Measurements from ENCODE around the gene S100P. TPM values are rescaled to one million over a fixed set of nuclear protein-coding genes. Genes with fewer than 3 reads are reported as not detected.

Gene S100P
- total RNA-seq, 1 experiment from 2014 or later: not detected

DNA sequence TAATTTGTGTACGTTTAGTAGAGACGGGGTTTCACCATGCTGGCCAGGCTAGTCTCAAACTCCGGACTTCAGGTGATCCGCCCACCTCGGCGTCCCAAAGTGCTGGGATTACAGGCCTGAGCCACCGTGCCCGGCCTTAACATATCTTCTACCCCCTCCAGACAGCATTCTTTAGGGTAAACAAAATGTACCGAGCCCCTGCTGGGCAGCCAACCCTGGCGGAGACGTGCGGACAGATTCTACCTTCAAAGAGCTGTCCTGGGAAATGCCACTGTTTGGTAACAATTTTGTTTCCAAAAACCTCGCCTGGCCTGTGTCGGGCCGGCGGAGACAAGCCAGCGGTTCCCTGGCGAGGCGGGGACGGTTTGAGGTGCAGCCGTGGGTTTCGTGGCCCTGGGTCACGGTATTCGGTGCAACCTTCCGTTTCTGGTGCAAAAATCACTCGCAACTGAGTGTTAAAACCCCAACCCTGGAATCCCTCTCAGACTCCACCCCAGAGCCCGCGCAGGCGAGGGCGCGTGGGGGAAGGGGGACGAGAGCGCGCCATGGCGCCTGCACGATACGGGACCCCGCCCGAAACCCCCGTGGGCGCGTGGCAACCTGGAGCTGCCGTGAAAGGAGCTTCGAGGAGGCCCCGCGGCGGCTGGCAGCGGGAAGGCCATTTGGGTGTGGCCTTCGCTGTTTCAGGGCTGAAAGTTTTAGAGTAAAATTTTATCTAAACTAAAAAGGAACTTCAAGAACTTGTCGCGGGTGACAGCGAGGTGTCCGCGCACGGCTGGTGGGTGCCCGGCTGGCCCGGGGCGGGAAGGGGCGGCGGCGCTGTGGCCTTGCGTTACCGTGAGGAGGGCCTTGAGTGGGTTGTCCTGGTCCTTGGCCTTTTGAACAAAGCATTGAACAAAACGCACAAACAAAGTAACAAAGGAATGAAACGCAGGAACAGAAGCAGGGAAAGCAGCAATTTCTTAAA, 36.2 kb upstream of the S100P start:
- Histone ChIP-seq H3K9ac (ENCODE audit: low read length) (no peak overlapping the region), H3K4me2 (ENCODE audit: low read depth, low read length, poor library complexity, severe bottlenecking) (no peak overlapping the region), H2AFZ (ENCODE audit: low read length) (no peak overlapping the region), H4K20me1 (ENCODE audit: insufficient read depth, low read depth, low read length) (no peaks in the 10 kb centered on the region), H3K27ac (ENCODE audit: low read length) (no peak overlapping the region), H3K4me1 (ENCODE audit: low read length) (no peaks in the 10 kb centered on the region), H3K4me3 (ENCODE audit: low read length) (no peak overlapping the region), H3K79me2 (ENCODE audit: low read length) (no peaks in the 10 kb centered on the region), H3K36me3 (ENCODE audit: insufficient read depth, low read length) (no peaks in the 10 kb centered on the region), H3K9me2 (replicated peaks; ENCODE audit: insufficient read depth, low read length) (no peaks in the 10 kb centered on the region), H3K9me3 (ENCODE audit: low read length) (no peaks in the 10 kb centered on the region), H3K27me3 (ENCODE audit: low read length) (no peaks in the 10 kb centered on the region)
- no peak for DNase-seq

DNA sequence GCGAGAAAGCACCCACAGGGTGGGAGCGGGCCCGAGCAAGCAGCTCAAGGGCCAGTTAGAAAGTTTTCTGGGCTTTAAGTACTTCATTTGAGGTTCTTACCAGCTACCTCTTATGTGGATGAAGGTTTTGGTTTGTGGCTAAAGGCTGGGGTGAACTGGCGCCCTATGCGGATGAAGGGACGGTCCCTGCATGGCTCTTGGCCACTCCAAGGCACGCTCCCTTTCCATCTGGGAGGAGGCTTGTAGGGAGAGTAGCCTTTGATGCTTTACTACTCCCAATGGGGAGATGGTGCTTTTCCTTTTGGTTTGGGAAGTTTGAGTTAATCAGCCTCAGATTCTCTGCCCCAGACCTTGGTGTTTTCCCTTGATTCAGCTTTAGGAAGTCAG, 35.5 kb upstream of the S100P start:
- no peak overlapping the region for H3K4me3 ChIP-seq (ENCODE audit: low read length)
- H3K4me2 ChIP-seq (ENCODE audit: low read depth, low read length, poor library complexity, severe bottlenecking): no peak overlapping the region
- H3K27ac ChIP-seq (ENCODE audit: low read length): no peak overlapping the region
- H4K20me1 ChIP-seq (ENCODE audit: insufficient read depth, low read depth, low read length): no peaks in the 10 kb centered on the region
- H3K79me2 ChIP-seq (ENCODE audit: low read length): no peaks in the 10 kb centered on the region
- H3K9ac ChIP-seq (ENCODE audit: low read length): no peak overlapping the region
- DNase-seq: no peak
- no peak overlapping the region for H2AFZ ChIP-seq (ENCODE audit: low read length)
- no peaks in the 10 kb centered on the region for H3K9me3 ChIP-seq (ENCODE audit: low read length)
- no peaks in the 10 kb centered on the region for H3K27me3 ChIP-seq (ENCODE audit: low read length)
- H3K4me1 ChIP-seq (ENCODE audit: low read length): no peaks in the 10 kb centered on the region
- H3K9me2 ChIP-seq (replicated peaks; ENCODE audit: insufficient read depth, low read length): no peaks in the 10 kb centered on the region
- H3K36me3 ChIP-seq (ENCODE audit: insufficient read depth, low read length): no peaks in the 10 kb centered on the region

DNA sequence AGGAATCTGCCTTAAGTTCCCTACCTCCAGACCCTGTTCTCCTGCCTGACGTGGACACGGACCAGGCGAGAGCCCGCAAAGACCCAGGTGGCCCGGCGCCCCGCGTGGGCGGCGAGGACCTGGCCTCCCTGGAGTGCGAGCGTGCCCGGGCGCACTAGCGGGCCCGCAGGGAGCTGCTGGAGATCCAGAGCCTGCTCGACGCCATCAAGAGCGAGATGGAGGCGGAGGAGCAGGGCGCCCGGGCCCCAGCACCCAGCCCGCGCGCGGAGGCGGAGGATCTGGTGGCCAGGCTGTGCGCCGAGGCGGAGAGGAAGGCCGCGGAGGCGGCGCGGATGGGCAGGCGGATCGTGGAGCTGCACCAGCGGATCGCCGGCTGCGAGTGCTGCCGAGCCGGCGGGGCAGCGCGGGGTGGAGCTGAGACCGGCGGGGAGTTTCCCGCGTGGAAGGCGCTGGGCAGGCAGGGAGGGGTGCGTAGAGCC, 35.0 kb upstream of the S100P start:
- Histone ChIP-seq H3K4me2 (ENCODE audit: low read depth, low read length, poor library complexity, severe bottlenecking) (no peak overlapping the region), H3K9me2 (replicated peaks; ENCODE audit: insufficient read depth, low read length) (no peaks in the 10 kb centered on the region), H3K4me3 (ENCODE audit: low read length) (no peak overlapping the region), H4K20me1 (ENCODE audit: insufficient read depth, low read depth, low read length) (no peaks in the 10 kb centered on the region), H3K9me3 (ENCODE audit: low read length) (no peaks in the 10 kb centered on the region), H3K79me2 (ENCODE audit: low read length) (no peaks in the 10 kb centered on the region), H3K4me1 (ENCODE audit: low read length) (no peaks in the 10 kb centered on the region), H3K27me3 (ENCODE audit: low read length) (no peaks in the 10 kb centered on the region), H3K9ac (ENCODE audit: low read length) (no peak overlapping the region), H3K36me3 (ENCODE audit: insufficient read depth, low read length) (no peaks in the 10 kb centered on the region), H2AFZ (ENCODE audit: low read length) (no peak overlapping the region), H3K27ac (ENCODE audit: low read length) (no peak overlapping the region)
- DNase-seq: no peak

DNA sequence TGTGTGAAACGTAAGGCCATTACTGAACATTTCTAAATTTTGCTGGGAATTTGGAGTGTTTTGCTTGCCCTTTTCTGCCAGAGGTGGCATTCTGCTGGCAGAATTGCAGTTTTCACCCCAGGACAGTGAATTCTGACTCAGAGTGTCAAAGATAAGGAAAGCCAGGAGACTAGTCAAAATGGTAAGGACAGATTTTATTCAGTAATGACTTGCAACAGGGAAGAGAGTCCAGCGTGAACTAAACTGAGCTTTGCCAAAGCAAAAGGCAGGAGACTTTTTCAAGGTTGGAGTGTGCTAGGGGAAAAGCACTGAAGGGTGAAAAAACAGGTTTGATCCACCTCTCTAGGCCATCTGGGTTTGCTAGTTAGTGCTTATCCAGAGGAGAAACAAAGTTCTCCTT, 33.8 kb upstream of the S100P start:
- H3K9me3 ChIP-seq (ENCODE audit: low read length): no peaks in the 10 kb centered on the region
- no peak overlapping the region for H3K9ac ChIP-seq (ENCODE audit: low read length)
- no peaks in the 10 kb centered on the region for H3K4me1 ChIP-seq (ENCODE audit: low read length)
- no peaks in the 10 kb centered on the region for H4K20me1 ChIP-seq (ENCODE audit: insufficient read depth, low read depth, low read length)
- no peak for DNase-seq
- no peak overlapping the region for H3K27ac ChIP-seq (ENCODE audit: low read length)
- no peak overlapping the region for H3K4me2 ChIP-seq (ENCODE audit: low read depth, low read length, poor library complexity, severe bottlenecking)
- H3K79me2 ChIP-seq (ENCODE audit: low read length): no peaks in the 10 kb centered on the region
- H3K4me3 ChIP-seq (ENCODE audit: low read length): no peak overlapping the region
- H3K36me3 ChIP-seq (ENCODE audit: insufficient read depth, low read length): no peaks in the 10 kb centered on the region
- H3K9me2 ChIP-seq (replicated peaks; ENCODE audit: insufficient read depth, low read length): no peaks in the 10 kb centered on the region
- no peaks in the 10 kb centered on the region for H3K27me3 ChIP-seq (ENCODE audit: low read length)
- no peak overlapping the region for H2AFZ ChIP-seq (ENCODE audit: low read length)

DNA sequence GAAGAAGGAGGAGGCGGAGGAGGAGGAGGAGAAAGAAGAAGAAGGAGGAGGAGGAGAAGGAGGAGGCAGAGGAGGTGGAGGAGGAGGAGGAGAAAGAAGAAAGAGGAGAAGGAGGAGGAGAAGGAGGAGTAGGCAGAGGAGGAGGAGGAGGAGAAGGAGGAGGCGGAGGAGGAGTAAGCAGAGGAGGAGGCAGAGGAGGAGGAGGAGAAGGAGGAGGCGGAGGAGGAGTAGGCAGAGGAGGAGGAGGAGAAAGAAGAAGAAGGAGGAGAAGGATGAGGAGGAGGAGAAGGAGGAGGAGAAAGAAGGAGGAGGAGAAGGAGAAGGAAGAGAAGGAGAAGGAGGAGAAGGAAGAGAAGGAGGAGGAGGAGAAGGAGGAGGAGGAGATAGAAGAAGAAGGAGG, 33.2 kb upstream of the S100P start:
- no peak overlapping the region for H3K4me2 ChIP-seq (ENCODE audit: low read depth, low read length, poor library complexity, severe bottlenecking)
- no peaks in the 10 kb centered on the region for H4K20me1 ChIP-seq (ENCODE audit: insufficient read depth, low read depth, low read length)
- no peak overlapping the region for H2AFZ ChIP-seq (ENCODE audit: low read length)
- no peaks in the 10 kb centered on the region for H3K4me1 ChIP-seq (ENCODE audit: low read length)
- no peak overlapping the region for H3K27ac ChIP-seq (ENCODE audit: low read length)
- no peaks in the 10 kb centered on the region for H3K9me3 ChIP-seq (ENCODE audit: low read length)
- H3K9me2 ChIP-seq (replicated peaks; ENCODE audit: insufficient read depth, low read length): no peaks in the 10 kb centered on the region
- no peaks in the 10 kb centered on the region for H3K27me3 ChIP-seq (ENCODE audit: low read length)
- H3K9ac ChIP-seq (ENCODE audit: low read length): no peak overlapping the region
- no peaks in the 10 kb centered on the region for H3K79me2 ChIP-seq (ENCODE audit: low read length)
- H3K4me3 ChIP-seq (ENCODE audit: low read length): no peak overlapping the region
- DNase-seq: no peak
- no peaks in the 10 kb centered on the region for H3K36me3 ChIP-seq (ENCODE audit: insufficient read depth, low read length)

DNA sequence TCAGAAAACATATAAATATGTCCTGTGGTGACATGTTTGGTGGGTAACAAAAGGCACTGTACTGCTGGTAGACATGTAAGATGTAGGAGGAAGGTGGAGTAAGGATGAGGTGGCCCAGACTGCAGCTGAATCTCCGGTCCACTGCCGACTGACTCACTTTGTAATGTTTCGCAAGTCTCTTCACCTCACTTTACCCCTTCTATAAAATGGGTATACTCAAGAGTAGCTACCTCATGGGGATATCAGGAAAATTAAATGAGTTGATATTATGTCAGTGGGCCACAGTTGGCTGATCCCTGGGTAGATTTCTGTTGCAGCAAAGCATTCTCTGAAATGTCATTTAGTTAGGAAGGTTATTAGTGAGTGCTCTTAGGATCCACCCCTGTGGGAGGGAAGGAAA, 31.1 kb upstream of the S100P start:
- DNase-seq: no peak
- H3K79me2 ChIP-seq (ENCODE audit: low read length): no peaks in the 10 kb centered on the region
- no peaks in the 10 kb centered on the region for H3K27me3 ChIP-seq (ENCODE audit: low read length)
- no peak overlapping the region for H3K4me3 ChIP-seq (ENCODE audit: low read length)
- H3K9me2 ChIP-seq (replicated peaks; ENCODE audit: insufficient read depth, low read length): no peaks in the 10 kb centered on the region
- no peak overlapping the region for H3K4me2 ChIP-seq (ENCODE audit: low read depth, low read length, poor library complexity, severe bottlenecking)
- no peaks in the 10 kb centered on the region for H3K4me1 ChIP-seq (ENCODE audit: low read length)
- H4K20me1 ChIP-seq (ENCODE audit: insufficient read depth, low read depth, low read length): no peaks in the 10 kb centered on the region
- H3K36me3 ChIP-seq (ENCODE audit: insufficient read depth, low read length): no peaks in the 10 kb centered on the region
- H3K27ac ChIP-seq (ENCODE audit: low read length): no peak overlapping the region
- no peaks in the 10 kb centered on the region for H3K9me3 ChIP-seq (ENCODE audit: low read length)
- H3K9ac ChIP-seq (ENCODE audit: low read length): no peak overlapping the region
- no peak overlapping the region for H2AFZ ChIP-seq (ENCODE audit: low read length)

DNA sequence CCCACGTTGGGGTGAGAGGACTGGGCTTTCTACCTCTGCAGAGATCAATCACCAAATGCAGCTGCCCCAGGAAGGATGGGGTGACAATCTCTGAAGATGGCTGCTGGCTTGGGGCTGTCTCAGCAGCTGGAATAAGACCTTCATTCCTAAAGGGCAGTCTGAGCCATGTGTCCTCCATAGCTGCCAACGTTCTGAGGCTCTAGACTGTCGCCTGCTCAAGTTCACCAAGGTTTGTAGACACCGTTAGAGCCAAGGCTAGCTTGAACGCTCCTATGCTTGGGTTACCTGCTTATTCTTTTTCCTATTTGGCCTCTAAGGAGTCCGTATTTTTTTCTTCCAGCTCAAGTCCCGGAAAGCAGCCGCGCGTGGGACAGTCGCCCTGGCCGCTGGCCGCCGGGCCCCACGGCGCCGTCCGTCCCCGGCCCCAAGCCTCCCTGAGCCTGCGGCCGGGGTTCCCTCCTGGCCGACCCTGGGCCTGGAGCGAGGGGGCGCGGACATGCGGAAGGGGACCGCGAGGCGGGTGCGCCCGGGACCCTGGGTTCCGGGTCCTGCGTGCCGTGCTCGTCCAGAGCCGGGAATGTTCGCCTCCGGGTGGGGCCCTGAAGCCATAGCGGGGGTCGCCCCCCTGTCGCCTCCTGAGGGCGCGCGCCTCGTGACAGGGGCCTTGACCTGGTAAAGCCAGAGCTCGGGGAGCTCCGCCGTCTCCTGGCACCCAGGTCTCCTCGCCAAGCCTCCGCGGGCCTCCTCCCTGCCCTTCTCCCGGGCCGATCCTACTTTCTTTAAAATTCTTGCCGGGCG, 29.9 kb upstream of the S100P start:
- no peaks in the 10 kb centered on the region for H3K9me2 ChIP-seq (replicated peaks; ENCODE audit: insufficient read depth, low read length)
- no peaks in the 10 kb centered on the region for H3K4me1 ChIP-seq (ENCODE audit: low read length)
- DNase-seq: no peak
- no peak overlapping the region for H3K9ac ChIP-seq (ENCODE audit: low read length)
- H3K9me3 ChIP-seq (ENCODE audit: low read length): no peaks in the 10 kb centered on the region
- no peaks in the 10 kb centered on the region for H3K27me3 ChIP-seq (ENCODE audit: low read length)
- no peaks in the 10 kb centered on the region for H3K36me3 ChIP-seq (ENCODE audit: insufficient read depth, low read length)
- H2AFZ ChIP-seq (ENCODE audit: low read length): no peak overlapping the region
- no peaks in the 10 kb centered on the region for H4K20me1 ChIP-seq (ENCODE audit: insufficient read depth, low read depth, low read length)
- H3K79me2 ChIP-seq (ENCODE audit: low read length): no peaks in the 10 kb centered on the region
- no peak overlapping the region for H3K4me3 ChIP-seq (ENCODE audit: low read length)
- no peak overlapping the region for H3K27ac ChIP-seq (ENCODE audit: low read length)
- no peak overlapping the region for H3K4me2 ChIP-seq (ENCODE audit: low read depth, low read length, poor library complexity, severe bottlenecking)

DNA sequence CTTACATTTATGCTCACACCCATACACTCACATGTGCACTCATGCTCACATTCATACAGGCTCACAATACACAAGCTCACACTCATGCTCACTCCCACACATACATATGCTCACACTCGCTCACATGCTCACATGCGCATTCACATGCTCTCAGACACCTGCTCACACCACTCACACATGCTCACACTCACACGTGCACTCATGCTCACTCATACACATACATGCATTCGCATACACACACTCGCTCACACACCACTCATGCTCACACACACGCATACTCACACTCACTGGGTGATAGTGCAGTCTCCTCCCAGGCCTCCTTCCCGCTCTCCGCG, 28.4 kb upstream of the S100P start:
- Histone ChIP-seq H3K27ac (ENCODE audit: low read length) (no peak overlapping the region), H2AFZ (ENCODE audit: low read length) (no peak overlapping the region), H3K4me1 (ENCODE audit: low read length) (no peaks in the 10 kb centered on the region), H3K36me3 (ENCODE audit: insufficient read depth, low read length) (no peaks in the 10 kb centered on the region), H3K9ac (ENCODE audit: low read length) (no peak overlapping the region), H3K79me2 (ENCODE audit: low read length) (no peaks in the 10 kb centered on the region), H3K9me2 (replicated peaks; ENCODE audit: insufficient read depth, low read length) (no peaks in the 10 kb centered on the region), H4K20me1 (ENCODE audit: insufficient read depth, low read depth, low read length) (no peaks in the 10 kb centered on the region), H3K9me3 (ENCODE audit: low read length) (no peaks in the 10 kb centered on the region), H3K4me2 (ENCODE audit: low read depth, low read length, poor library complexity, severe bottlenecking) (no peak overlapping the region), H3K4me3 (ENCODE audit: low read length) (no peak overlapping the region), H3K27me3 (ENCODE audit: low read length) (no peaks in the 10 kb centered on the region)
- DNase-seq: no peak
